ENCODE results near the gene PDS5B. TPM values are rescaled to one million over a fixed set of nuclear protein-coding genes. Genes with fewer than 3 reads are reported as not detected.

PDS5B gene
- total RNA-seq, 1 experiment from 2014 or later = 26.5 TPM

GRCh38 chr13:32734511-32734910 lies 148.3 kb downstream of the PDS5B start:
- ChIA-PET RAD21 (ENCODE audit: low non-redundant PET in 1 of 2, low total read pairs in 2 of 2, uncharacterized antibody in 2 of 2, unreplicated experiment in 2 of 2) (no interaction called here), CTCF (no interaction called here)

More at GRCh38 chr13:32734511-32734910, 148.3 kb downstream of the PDS5B start:
- no TSS peak for BruUV-seq (replicated peaks)
- no peaks in the 10 kb centered on the region for H3K27me3 ChIP-seq (ENCODE audit: insufficient read depth, low read length)
- no peak overlapping the region for H3K9ac ChIP-seq (ENCODE audit: low read length)
- DNase-seq (ENCODE audit: low read depth, low spot score) (no peak), ATAC-seq (no peak)
- H3K9me2 ChIP-seq (ENCODE audit: insufficient read depth) = no peaks in the 10 kb centered on the region
- TF ChIP-seq POLR2A (IDR thresholded peaks at IDR 0.05; ENCODE audit: borderline replicate concordance, extremely low read depth, insufficient read depth, insufficient read length) (no peak), SIN3A (IDR thresholded peaks at IDR 0.05; ENCODE audit: low read depth) (no peak), TCF7L2 (IDR thresholded peaks at IDR 0.05; ENCODE audit: borderline replicate concordance, extremely low read depth, insufficient read depth, insufficient read length) (no peak), SRF (IDR thresholded peaks at IDR 0.05; ENCODE audit: low read depth) (no peak), CEBPB (IDR thresholded peaks at IDR 0.05; ENCODE audit: low read depth) (no peak), EZH2phosphoT487 (IDR thresholded peaks at IDR 0.05; ENCODE audit: borderline replicate concordance) (no peak), FOSL1 (IDR thresholded peaks at IDR 0.05; ENCODE audit: low read depth) (no peak), ZNF274 (IDR thresholded peaks at IDR 0.05; ENCODE audit: low read depth, low read length) (no peak), EGR1 (IDR thresholded peaks at IDR 0.05; ENCODE audit: low read depth) (no peak), EZH2 (IDR thresholded peaks at IDR 0.05) (no peak), RAD21 (IDR thresholded peaks at IDR 0.05; ENCODE audit: low read depth) (no peak), CBX3 (IDR thresholded peaks at IDR 0.05; ENCODE audit: low read depth) (no peak), MAX (IDR thresholded peaks at IDR 0.05) (no peak)
- TF ChIP-seq, protein P1, sequence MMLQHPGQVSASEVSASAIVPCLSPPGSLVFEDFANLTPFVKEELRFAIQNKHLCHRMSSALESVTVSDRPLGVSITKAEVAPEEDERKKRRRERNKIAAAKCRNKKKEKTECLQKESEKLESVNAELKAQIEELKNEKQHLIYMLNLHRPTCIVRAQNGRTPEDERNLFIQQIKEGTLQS (IDR thresholded peaks at IDR 0.05) = no peak
- TF ChIP-seq, protein P2, sequence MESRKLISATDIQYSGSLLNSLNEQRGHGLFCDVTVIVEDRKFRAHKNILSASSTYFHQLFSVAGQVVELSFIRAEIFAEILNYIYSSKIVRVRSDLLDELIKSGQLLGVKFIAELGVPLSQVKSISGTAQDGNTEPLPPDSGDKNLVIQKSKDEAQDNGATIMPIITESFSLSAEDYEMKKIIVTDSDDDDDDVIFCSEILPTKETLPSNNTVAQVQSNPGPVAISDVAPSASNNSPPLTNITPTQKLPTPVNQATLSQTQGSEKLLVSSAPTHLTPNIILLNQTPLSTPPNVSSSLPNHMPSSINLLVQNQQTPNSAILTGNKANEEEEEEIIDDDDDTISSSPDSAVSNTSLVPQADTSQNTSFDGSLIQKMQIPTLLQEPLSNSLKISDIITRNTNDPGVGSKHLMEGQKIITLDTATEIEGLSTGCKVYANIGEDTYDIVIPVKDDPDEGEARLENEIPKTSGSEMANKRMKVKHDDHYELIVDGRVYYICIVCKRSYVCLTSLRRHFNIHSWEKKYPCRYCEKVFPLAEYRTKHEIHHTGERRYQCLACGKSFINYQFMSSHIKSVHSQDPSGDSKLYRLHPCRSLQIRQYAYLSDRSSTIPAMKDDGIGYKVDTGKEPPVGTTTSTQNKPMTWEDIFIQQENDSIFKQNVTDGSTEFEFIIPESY (IDR thresholded peaks at IDR 0.05; ENCODE audit: extremely low read depth, insufficient replicate concordance, low read length) = no peak
- H3K79me2 ChIP-seq (ENCODE audit: insufficient read depth, low read length) = peaks cover 8% of the 10 kb centered on the region
- intact Hi-C loops (cut with micrococcal nuclease) = no loop called here
- no peak overlapping the region for H3K4me3 ChIP-seq (replicated peaks in 1 of 2; ENCODE audit: low read depth in 1 of 2, low read length in 2 of 2)
- H3K4me2 ChIP-seq (ENCODE audit: low read length) = no peak overlapping the region
- POLR2A ChIA-PET = no interaction called here
- no peaks in the 10 kb centered on the region for H3K9me3 ChIP-seq (ENCODE audit: control insufficient read depth in 1 of 2, insufficient read depth in 1 of 2, low read depth in 1 of 2, low read length in 2 of 2)
- peaks cover 0 to 7% of the 10 kb centered on the region in 2 experiments; a peak in 2 of 4 replicates for H3K4me1 ChIP-seq (ENCODE audit: control insufficient read depth in 1 of 2, insufficient read depth in 2 of 2, low read length in 2 of 2)
- no peaks in the 10 kb centered on the region for H4K20me1 ChIP-seq (ENCODE audit: insufficient read depth)
- no peaks in the 10 kb centered on the region for H3K36me3 ChIP-seq (ENCODE audit: control insufficient read depth in 1 of 2, insufficient read depth in 2 of 2, low read length in 2 of 2)
- no peak overlapping the region for H3K27ac ChIP-seq (ENCODE audit: low read depth, low read length)
- H2AFZ ChIP-seq (ENCODE audit: low read depth, low read length, poor library complexity, severe bottlenecking) = no peak overlapping the region

Measured in HCT116 (cell line).